Adrenal gland (tissue), 5 donors: ENCODE measurements around the gene DNAJC24.

Source experiments
- CTCF ChIP-seq, 6 experiments: fragments of 450-650 bp in 4 of 6; fragments of 200-600 bp in 2 of 6; sonication (generic) in 1 of 6; IDR thresholded peaks; 1 replicate in 5 of 6; 2 replicates in 1 of 6; pipeline versions ENCODE4 v1.5.1 to v1.8.0; 2016 to 2021; ENCODE audit warnings: antibody characterized with exemption in 6 of 6, mild to moderate bottlenecking in 2 of 6, moderate library complexity in 1 of 6
- POLR2A ChIP-seq, 2 donors: fragments of 450-650 bp; IDR thresholded peaks; one replicate each; pipeline ENCODE4 v1.6.1; 2017; ENCODE audit warnings: antibody characterized with exemption in 2 of 2, mild to moderate bottlenecking in 2 of 2, moderate library complexity in 1 of 2
- donor health status: DM: no; HTN: no; CAD: no.

GRCh38 chr11:31437742-31438435 lies 68.2 kb downstream of the DNAJC24 start:
- no peak for TF ChIP-seq CTCF (IDR thresholded peaks at IDR 0.05)
- TF ChIP-seq POLR2A (IDR thresholded peaks at IDR 0.05), result no peak
